H1 (cell line): Measurements from ENCODE around the gene TFF3. TPM values are rescaled to one million over a fixed set of nuclear protein-coding genes. Genes with fewer than 3 reads are reported as not detected.

Experiments
- CTCF ChIA-PET: fragments of 300-600 bp; sonication (Branson Sonifier 250); formaldehyde crosslinking; loops from one replicate; lab custom pipeline; 2021; ENCODE audit not compliant: partially characterized antibody; lab: Charles Lee
- POLR2A ChIA-PET: fragments of 300-600 bp; sonication (Branson Sonifier 250); formaldehyde crosslinking; loops from one replicate; lab custom pipeline; 2021; ENCODE audit warnings: inconsistent platforms; ENCODE audit not compliant: partially characterized antibody; lab: Charles Lee
- DNase-seq, 2 experiments: peaks; one replicate each; pipeline versions ENCODE4 v3.0.0 to v3.0.0-alpha.2; 2010 to 2022; ENCODE audit warnings: low spot score in 2 of 2, low read depth in 1 of 2, mixed read lengths in 1 of 2
- FAIRE-seq: peaks from 2 replicates; lab custom pipeline; 2011; peaks lifted over from hg19 to GRCh38; lab: Jason Lieb, UNC
- H2AFZ ChIP-seq: 2 replicates; pipeline ENCODE4 v1.8.1; 2012; ENCODE audit warnings: low read length, inconsistent platforms
- H2AK5ac ChIP-seq: 2 replicates; pipeline ENCODE4 v1.6.1; 2013; ENCODE audit warnings: low read depth, low read length
- H2BK120ac ChIP-seq: replicated peaks from 2 replicates; pipeline ENCODE3; 2013; ENCODE audit warnings: low read depth, low read length, inconsistent platforms
- H2BK12ac ChIP-seq: 2 replicates; pipeline ENCODE4 v1.6.1; 2013; ENCODE audit warnings: low read depth, low read length
- H2BK15ac ChIP-seq: 2 replicates; pipeline ENCODE4 v1.6.1; 2013; ENCODE audit warnings: low read length
- H2BK20ac ChIP-seq: 2 replicates; pipeline ENCODE4 v1.6.1; 2013; ENCODE audit warnings: low read length
- H2BK5ac ChIP-seq: 2 replicates; pipeline ENCODE4 v1.6.1; 2013; ENCODE audit warnings: low read depth, low read length
- H3K14ac ChIP-seq: 2 replicates; pipeline ENCODE4 v1.6.1; 2013; ENCODE audit warnings: inconsistent platforms; ENCODE audit not compliant: insufficient read length
- H3K18ac ChIP-seq: 2 replicates; pipeline ENCODE4 v1.6.1; 2013; ENCODE audit warnings: low read length; ENCODE audit errors: extremely low read depth
- H3K23ac ChIP-seq: 2 replicates; pipeline ENCODE4 v1.6.1; 2013; ENCODE audit warnings: inconsistent platforms; ENCODE audit not compliant: insufficient read length
- H3K23me2 ChIP-seq: 2 replicates; pipeline ENCODE4 v1.6.1; 2013; ENCODE audit warnings: low read depth, low read length
- H3K27ac ChIP-seq: 2 replicates; pipeline ENCODE4 v1.6.1; 2011; ENCODE audit warnings: low read depth, low read length, inconsistent platforms
- H3K27me3 ChIP-seq, 4 experiments: replicated peaks in 1 of 4; 1 replicate in 1 of 4; 2 replicates in 3 of 4; pipeline versions ENCODE4 v1.6.1 to v1.8.1; 2011 to 2013; ENCODE audit warnings: low read length in 3 of 4, mild to moderate bottlenecking in 3 of 4, inconsistent platforms in 2 of 4, mixed read lengths in 2 of 4, moderate library complexity in 1 of 4; ENCODE audit not compliant: control insufficient read depth in 3 of 4, insufficient read depth in 3 of 4; ENCODE audit errors: extremely low read depth in 1 of 4
- H3K36me3 ChIP-seq, 4 experiments: 2 replicates each; pipeline versions ENCODE4 v1.6.1 to v1.8.1; 2011 to 2013; ENCODE audit warnings: mild to moderate bottlenecking in 4 of 4, low read length in 3 of 4, moderate library complexity in 2 of 4, control low read depth in 1 of 4, inconsistent platforms in 1 of 4; ENCODE audit not compliant: insufficient read depth in 4 of 4, control insufficient read depth in 2 of 4
- H3K4ac ChIP-seq: replicated peaks from 2 replicates; pipeline ENCODE3; 2013; ENCODE audit warnings: low read length, low read depth, mixed read lengths, inconsistent platforms; ENCODE audit not compliant: insufficient read length
- H3K4me1 ChIP-seq, 4 experiments: replicated peaks in 1 of 4; 1 replicate in 1 of 4; 2 replicates in 3 of 4; pipeline versions ENCODE4 v1.6.1 to v1.8.1; 2011 to 2013; ENCODE audit warnings: low read length in 3 of 4, inconsistent platforms in 2 of 4, mixed read lengths in 1 of 4; ENCODE audit not compliant: insufficient read depth in 4 of 4, control insufficient read depth in 3 of 4
- H3K4me2 ChIP-seq, 2 experiments: 2 replicates each; pipeline versions ENCODE4 v1.6.1 to v1.8.1; 2011 to 2013; ENCODE audit warnings: low read depth in 2 of 2, low read length in 2 of 2, control low read depth in 1 of 2, inconsistent platforms in 1 of 2, mild to moderate bottlenecking in 1 of 2; ENCODE audit not compliant: insufficient read depth in 1 of 2
- H3K4me3 ChIP-seq, 4 experiments: fragments of 200-600, 300-600 bp in 1 of 4; sonication (generic), shearing (Covaris generic), sonication (Bioruptor Twin) in 1 of 4; 2 replicates each; pipeline versions ENCODE4 v1.5.1 to v1.8.1; 2011 to 2016; ENCODE audit warnings: low read length in 4 of 4, low read depth in 3 of 4, control low read depth in 2 of 4, inconsistent platforms in 2 of 4, mild to moderate bottlenecking in 2 of 4, mixed read lengths in 1 of 4, moderate library complexity in 1 of 4; ENCODE audit not compliant: insufficient read depth in 2 of 4; ENCODE audit errors: extremely low read depth in 1 of 4
- H3K56ac ChIP-seq: replicated peaks from 2 replicates; pipeline ENCODE3; 2013; ENCODE audit warnings: low read depth, mild to moderate bottlenecking, mixed read lengths, low read length, inconsistent platforms; ENCODE audit not compliant: insufficient read length
- H3K79me1 ChIP-seq: 2 replicates; pipeline ENCODE4 v1.6.1; 2013; ENCODE audit warnings: low read depth, low read length, control low read depth
- H3K79me2 ChIP-seq, 2 experiments: 2 replicates each; pipeline versions ENCODE4 v1.6.1 to v1.8.1; 2012 to 2013; ENCODE audit warnings: low read length in 2 of 2, mild to moderate bottlenecking in 2 of 2, inconsistent platforms in 1 of 2; ENCODE audit not compliant: insufficient read depth in 2 of 2, control insufficient read depth in 1 of 2
- H3K9ac ChIP-seq, 4 experiments: replicated peaks in 1 of 4; 1 replicate in 1 of 4; 2 replicates in 3 of 4; pipeline versions ENCODE4 v1.6.1 to v1.8.1; 2011 to 2013; ENCODE audit warnings: low read depth in 3 of 4, low read length in 3 of 4, control low read depth in 2 of 4, mild to moderate bottlenecking in 2 of 4, moderate library complexity in 2 of 4, inconsistent platforms in 1 of 4; ENCODE audit errors: extremely low read depth in 1 of 4
- H3K9me3 ChIP-seq, 2 experiments: 2 replicates each; pipeline versions ENCODE4 v1.6.1 to v1.8.1; 2012 to 2013; ENCODE audit warnings: mild to moderate bottlenecking in 2 of 2, moderate library complexity in 2 of 2, control low read depth in 1 of 2, inconsistent platforms in 1 of 2, low read depth in 1 of 2, low read length in 1 of 2, mixed read lengths in 1 of 2; ENCODE audit not compliant: insufficient read depth in 2 of 2
- H4K20me1 ChIP-seq, 2 experiments: replicated peaks in 1 of 2; 2 replicates each; pipeline versions ENCODE3 to v1.8.1; 2011 to 2013; ENCODE audit warnings: inconsistent platforms in 2 of 2, low read length in 2 of 2, mild to moderate bottlenecking in 1 of 2; ENCODE audit not compliant: insufficient read depth in 2 of 2, control insufficient read depth in 1 of 2
- H4K5ac ChIP-seq: 2 replicates; pipeline ENCODE4 v1.6.1; 2013; ENCODE audit warnings: low read length, low read depth, mixed read lengths, inconsistent platforms; ENCODE audit not compliant: insufficient read length
- H4K8ac ChIP-seq: 2 replicates; pipeline ENCODE4 v1.8.0; 2013; ENCODE audit warnings: mild to moderate bottlenecking, moderate library complexity, low read length, inconsistent platforms; ENCODE audit not compliant: insufficient read depth; ENCODE audit errors: extremely low read depth
- H4K91ac ChIP-seq: replicated peaks from 2 replicates; pipeline ENCODE3; 2013; ENCODE audit warnings: low read length, mixed read lengths, inconsistent platforms; ENCODE audit not compliant: insufficient read length
- SRF ChIP-seq: IDR thresholded peaks from 2 replicates; pipeline ENCODE4 v1.6.1; 2011; ENCODE audit warnings: mild to moderate bottlenecking, low read depth, low read length, moderate library complexity
- WGBS, 2 experiments: shearing (Covaris generic) in 1 of 2; methylation state at CpG; one replicate each; pipeline versions ENCODE4 v1.1.6 to v1.1.7; 2013 to 2015; ENCODE audit warnings: low lambda C conversion rate in 2 of 2, mixed read lengths in 2 of 2, inconsistent platforms in 1 of 2, low coverage in 1 of 2, missing lambda C conversion rate in 1 of 2; ENCODE audit not compliant: insufficient replicate concordance in 2 of 2, insufficient coverage in 1 of 2, insufficient read length in 1 of 2; ENCODE audit errors: extremely low coverage in 1 of 2, missing lambda C conversion rate in 1 of 2; 5-methylcytosine and 5-hydroxymethylcytosine counted together
- polyA plus RNA-seq, 7 experiments: library from polyadenylated mRNA; depleted of rRNA in 3 of 7; stranded (reverse) in 5 of 7; unstranded in 2 of 7; fragments of >200 nt in 5 of 7; fragments of 200-250 nt in 2 of 7; gene quantifications; 1 replicate in 5 of 7; 2 replicates in 1 of 7; 4 replicates in 1 of 7; pipeline versions ENCODE4 v1.2.1 to v1.2.3, GENCODE V29; 2011 to 2013; ENCODE audit warnings: missing spikeins in 2 of 7, mixed read lengths in 2 of 7
- total RNA-seq: library from RNA; stranded (reverse); fragmentation: NEBNext Ultra II Directional; extraction: Animal tissue kit (Norgen Biotek cat#: 25700); gene quantifications from 2 replicates; pipeline ENCODE4 v1.2.1, GENCODE V29; 2021

TFF3 gene
- total and polyA plus RNA-seq, 2 of the 8 experiments (the other 6 are each of a cell fraction or from before 2014, with no cell fraction given), result 1.7 to 6.7 TPM

- H3K4me3 ChIP-seq, result no peak overlapping the region
- no peak overlapping the region for H2AFZ ChIP-seq
- H4K20me1 ChIP-seq, result no peaks in the 10 kb centered on the region
- H3K27ac ChIP-seq, result no peak overlapping the region
- H3K27me3 ChIP-seq, result no peaks in the 10 kb centered on the region
- H2BK12ac ChIP-seq, result no peak overlapping the region
- no peak for TF ChIP-seq SRF
- no peak overlapping the region for H4K5ac ChIP-seq
- H3K36me3 ChIP-seq, result no peaks in the 10 kb centered on the region
- H3K4ac ChIP-seq, result no peak overlapping the region
- no peak overlapping the region for H3K9ac ChIP-seq
- DNase-seq, result no peak
- H2AK5ac ChIP-seq, result no peak overlapping the region
- no peaks in the 10 kb centered on the region for H3K79me2 ChIP-seq
- no peaks in the 10 kb centered on the region for H3K9me3 ChIP-seq
- H2BK5ac ChIP-seq, result no peak overlapping the region
- H3K18ac ChIP-seq, result no peak overlapping the region
- H4K91ac ChIP-seq, result no peak overlapping the region
- H3K23me2 ChIP-seq, result no peaks in the 10 kb centered on the region
- ChIA-PET POLR2A (no interaction called here), CTCF (interaction anchor here (1.2 to 6.5 kb wide), 6 partner anchors 10 to 49 kb away, joined by 3 to 36 read pairs (median 4); no protein-coding TSS in a partner anchor)
- no peak for FAIRE-seq
- H3K14ac ChIP-seq, result no peak overlapping the region
- no peak overlapping the region for H3K23ac ChIP-seq
- H3K4me1 ChIP-seq, result no peaks in the 10 kb centered on the region
- no peak overlapping the region for H2BK15ac ChIP-seq
- no peaks in the 10 kb centered on the region for H3K79me1 ChIP-seq
- 94% methylated on average over 9 of the region's 9 CpGs; no CpG with 5 or more reads in 1 of the 2 experiments for WGBS, 2 experiments
- H3K56ac ChIP-seq, result no peak overlapping the region
- H3K4me2 ChIP-seq, result no peak overlapping the region
- H2BK20ac ChIP-seq, result no peak overlapping the region
- no peak overlapping the region for H2BK120ac ChIP-seq
- H4K8ac ChIP-seq, result no peak overlapping the region
Observed at GRCh38 chr21:42300956-42301355, 14.3 kb downstream of the TFF3 start.
